Activated CD4-positive, CD25-positive, alpha-beta regulatory T cell treated with anti-CD3 and anti-CD28 coated beads, Interleukin-2, amount 50 U/mL, for 24 hours (primary cell): ENCODE results near the gene TSHB.

Experiments
- ATAC-seq, 2 donors: fragments of 150-1000 bp; cut with Tn5 transposase; one replicate each; pipeline ENCODE4 v1.10.0; 2021; ENCODE audit warnings: mild to moderate bottlenecking in 1 of 2, moderate library complexity in 1 of 2

The TSHB gene

DNA sequence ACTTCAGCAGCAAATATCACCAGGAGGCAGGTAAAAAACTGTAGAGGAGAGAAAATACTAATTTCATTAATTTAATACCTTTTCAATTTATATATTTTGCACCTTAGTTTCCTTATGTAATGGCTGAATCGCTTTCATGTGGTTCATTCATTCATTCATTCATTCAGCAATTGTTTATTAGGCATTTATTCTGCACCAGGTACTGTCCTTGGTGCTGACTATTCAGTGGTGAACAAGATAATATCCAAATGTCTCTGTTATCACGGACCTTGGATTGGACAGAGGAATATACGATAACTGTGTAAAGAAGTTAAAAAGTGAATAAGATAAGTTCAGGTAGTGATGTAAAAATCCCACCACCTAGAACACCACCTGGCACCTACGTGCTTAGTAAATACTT lies 30.9 kb downstream of the TSHB start:
- ATAC-seq = no peak

- ATAC-seq = peak; percentile 91 to 94
These were observed 32.9 kb downstream of the TSHB start for GRCh38 chr1:115062542-115063004.

DNA sequence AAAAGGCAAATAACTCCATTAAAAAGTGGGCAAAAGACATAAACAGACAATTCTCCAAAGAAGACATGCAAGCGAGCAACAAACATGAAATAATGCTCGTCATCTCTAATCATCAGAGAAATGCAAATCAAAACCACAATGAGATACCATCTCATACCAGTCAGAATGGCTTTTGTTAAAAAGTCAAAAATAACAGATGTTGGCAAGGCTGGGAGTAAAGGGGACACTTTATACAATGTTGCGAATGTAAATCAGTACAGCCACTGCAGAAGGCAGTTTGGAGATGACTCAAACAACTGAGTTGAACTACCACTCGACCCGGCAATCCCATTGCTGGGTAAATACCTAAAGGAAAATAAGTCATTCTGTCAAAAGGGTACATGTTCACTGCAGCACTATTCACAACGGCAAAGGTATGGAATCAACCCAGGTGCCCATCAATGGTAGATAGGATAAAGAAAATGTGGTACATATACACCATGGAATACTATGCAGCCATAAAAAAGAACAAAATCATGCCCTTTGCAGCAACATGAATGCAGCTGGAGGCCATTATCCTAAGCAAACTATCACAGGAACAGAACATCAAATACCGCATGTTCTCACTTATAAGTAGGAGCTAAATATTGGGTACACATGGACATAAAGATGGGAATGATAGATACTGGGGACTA lies 33.7 kb downstream of the TSHB start:
- peak; percentile 69 to 74 for ATAC-seq

DNA sequence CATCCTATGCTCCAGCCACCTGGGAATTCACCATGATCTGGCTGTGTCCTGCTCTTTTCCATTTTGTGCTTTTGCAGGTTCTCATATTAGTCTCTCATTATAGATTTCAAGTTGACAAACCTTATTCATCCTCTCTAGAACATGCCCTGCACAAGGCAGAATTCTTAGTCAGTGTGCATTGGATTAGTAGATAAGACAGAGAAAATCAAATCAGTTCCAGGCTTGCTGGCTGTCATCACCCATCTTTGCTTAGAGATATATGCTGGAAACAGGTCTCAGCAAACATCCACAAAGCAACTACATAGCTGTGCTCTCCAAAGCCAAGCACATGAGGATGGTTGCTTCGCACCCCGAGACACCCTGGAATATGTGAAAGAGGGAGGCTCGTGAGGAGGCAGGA lies 34.8 kb downstream of the TSHB start:
- no peak for ATAC-seq

- no peak for ATAC-seq
These were observed 35.4 kb downstream of the TSHB start for GRCh38 chr1:115065021-115065420.

GRCh38 chr1:115067161-115067859 lies 37.7 kb downstream of the TSHB start:
- no peak for ATAC-seq

GRCh38 chr1:115068826-115069585 lies 39.4 kb downstream of the TSHB start:
- no peak for ATAC-seq

DNA sequence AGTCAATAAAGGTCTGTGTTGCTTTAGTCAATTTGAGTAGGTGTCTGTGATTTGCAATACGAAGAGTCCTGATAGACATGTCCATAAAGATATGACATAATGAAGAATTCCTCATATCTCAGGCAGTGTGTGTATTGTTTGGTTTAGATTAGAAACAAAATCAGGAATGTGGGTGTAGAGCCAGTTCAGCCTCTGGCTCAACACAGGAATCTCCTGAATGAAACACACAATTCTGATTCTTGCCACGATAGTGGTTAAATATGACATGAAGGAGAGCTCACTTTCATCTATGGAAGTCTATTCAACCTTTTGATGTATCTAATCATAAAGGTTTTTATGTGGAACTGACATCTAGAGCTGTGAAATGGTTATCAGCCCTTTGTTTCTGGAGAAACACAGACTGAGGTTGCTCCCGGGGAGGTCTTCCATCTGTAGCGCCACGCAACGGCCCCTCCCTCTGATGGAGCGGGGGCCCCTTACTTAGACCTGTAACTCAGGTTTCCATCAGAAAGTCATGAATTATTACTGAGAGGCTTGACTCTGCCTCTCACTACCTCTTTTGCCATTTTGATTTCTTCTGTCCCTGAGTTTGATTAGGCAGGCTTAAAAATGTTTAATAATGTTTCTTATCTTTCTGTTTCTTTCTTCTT lies 40.2 kb downstream of the TSHB start:
- ATAC-seq = no peak

- peak in 1 of 2 donors; percentile 31 for ATAC-seq
These were observed 41.5 kb downstream of the TSHB start for GRCh38 chr1:115071012-115071664.

DNA sequence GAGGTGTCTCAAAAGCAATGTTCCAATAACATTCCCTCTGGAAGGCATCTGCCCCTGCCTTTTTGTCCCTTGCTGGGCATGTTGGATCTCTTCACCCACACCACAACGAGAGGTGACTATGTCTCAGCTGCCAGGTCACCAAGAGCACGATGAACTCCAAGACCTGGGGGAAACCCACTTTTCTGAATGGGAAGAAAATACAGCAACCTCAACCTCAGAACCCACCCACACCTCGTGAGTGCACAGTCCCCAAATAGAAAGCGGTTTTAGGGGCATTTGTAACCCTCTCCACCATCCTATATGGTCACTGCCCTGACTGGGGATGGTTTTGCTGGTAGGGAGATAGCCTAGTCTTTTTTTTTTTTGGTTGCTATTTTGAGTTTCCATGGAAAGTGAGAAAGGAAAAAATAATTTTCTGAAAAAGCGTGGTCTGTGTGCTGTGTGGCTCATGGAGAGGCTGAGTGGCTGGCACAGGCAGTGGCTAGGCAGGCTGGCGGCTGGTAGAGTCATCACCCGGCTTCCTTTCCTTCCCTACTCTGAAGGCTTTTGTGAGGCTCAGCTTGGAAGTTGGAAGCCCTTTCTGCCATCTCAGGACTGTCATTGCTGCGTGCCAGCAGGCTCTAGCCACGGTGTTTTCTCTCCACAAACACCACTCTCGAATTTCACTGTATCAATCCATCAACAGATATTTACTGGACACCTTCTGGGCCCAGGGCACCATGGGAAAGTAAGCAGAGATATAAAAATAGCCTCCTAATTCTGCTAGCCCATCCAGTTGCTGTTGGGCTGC lies 43.9 kb downstream of the TSHB start:
- peak; percentile 28 to 36 for ATAC-seq

DNA sequence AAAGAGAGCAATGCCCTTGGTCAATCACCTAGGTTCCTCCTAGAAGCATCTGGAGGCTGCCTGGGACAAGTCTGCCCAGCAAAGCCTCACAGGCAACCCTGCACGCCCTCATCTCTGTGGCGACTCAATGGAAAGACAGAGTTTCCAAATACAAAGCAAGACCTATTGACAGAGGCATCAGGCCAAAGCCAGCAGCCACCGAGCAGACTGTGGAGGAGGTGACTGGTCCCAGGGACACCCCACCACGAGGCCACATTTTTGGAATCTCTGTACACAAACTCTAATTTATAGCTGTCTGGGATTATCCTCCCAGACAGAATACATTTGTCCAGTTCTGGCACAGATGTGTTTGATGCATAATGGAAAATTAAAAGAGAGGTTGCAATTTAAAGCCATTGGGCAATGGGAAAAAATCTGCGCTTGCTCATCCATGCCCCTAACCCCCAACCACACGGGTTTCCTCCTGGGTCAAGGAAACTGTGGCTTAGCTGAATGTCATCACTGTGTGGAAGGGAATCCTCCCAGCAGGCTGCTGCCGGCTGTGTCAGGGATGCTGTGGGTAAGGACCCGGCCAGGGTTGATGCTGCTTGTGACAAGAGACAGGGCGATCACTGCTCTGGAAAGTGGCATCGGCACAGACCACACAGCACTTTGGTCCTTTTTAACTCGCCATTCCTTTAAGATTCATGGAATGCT lies 45.4 kb downstream of the TSHB start:
- no peak for ATAC-seq

DNA sequence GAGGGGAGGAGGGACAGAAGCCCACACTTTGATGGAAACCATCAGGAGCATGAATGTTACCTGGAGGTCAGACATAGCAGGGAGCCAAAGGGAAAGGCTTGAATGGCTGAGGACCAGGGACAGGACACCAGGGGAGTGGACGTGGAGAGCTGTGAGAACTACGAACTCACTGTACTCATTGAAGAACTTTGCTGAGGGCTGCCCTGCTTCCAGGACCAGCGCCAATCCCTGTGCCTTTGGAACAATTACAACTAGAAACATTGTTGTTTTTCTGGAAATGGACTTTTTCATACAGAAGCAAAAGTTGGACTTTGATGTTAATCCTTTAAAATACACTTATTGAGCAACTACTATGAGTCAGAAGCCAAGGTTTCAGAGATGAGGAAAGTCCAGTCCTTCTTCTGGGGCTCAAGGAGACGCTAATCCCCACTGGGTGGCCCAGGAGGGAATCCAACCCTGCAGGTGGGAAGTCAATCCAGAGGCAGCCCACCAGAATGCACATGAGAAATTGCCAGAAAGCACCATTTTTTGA lies 46.8 kb downstream of the TSHB start:
- no peak for ATAC-seq

GRCh38 chr1:115077286-115077983 lies 47.8 kb downstream of the TSHB start:
- ATAC-seq = no peak

- no peak for ATAC-seq
These were observed 48.3 kb downstream of the TSHB start for GRCh38 chr1:115077984-115078330.

GRCh38 chr1:115078708-115079107 lies 49.1 kb downstream of the TSHB start:
- no peak for ATAC-seq

- ATAC-seq = no peak
These were observed 53.3 kb downstream of the TSHB start for GRCh38 chr1:115082949-115083348.
